Stimulated activated naive CD8-positive, alpha-beta T cell treated with anti-CD3 and anti-CD28 coated beads, Interleukin-15, Interleukin-2, amounts not matched to agents 100 ng/mL and 50 ng/mL, for 24 hours (primary cell): Measurements from ENCODE around the gene MOK.

ENCODE experiments used
- H3K27ac Mint-ChIP-seq: one replicate; pipeline ENCODE4 v1.8.0; 2021; ENCODE audit warnings: mild to moderate bottlenecking, mixed read lengths
- H3K27me3 Mint-ChIP-seq: one replicate; pipeline ENCODE4 v1.8.0; 2021; ENCODE audit warnings: mixed read lengths
- H3K36me3 Mint-ChIP-seq: one replicate; pipeline ENCODE4 v1.8.0; 2021; ENCODE audit warnings: low read depth, mixed read lengths
- H3K4me1 Mint-ChIP-seq: one replicate; pipeline ENCODE4 v1.8.0; 2021; ENCODE audit warnings: low read depth, mixed read lengths
- H3K4me3 Mint-ChIP-seq: one replicate; pipeline ENCODE4 v1.8.0; 2021; ENCODE audit warnings: mild to moderate bottlenecking, mixed read lengths
- H3K9me3 Mint-ChIP-seq: one replicate; pipeline ENCODE4 v1.8.0; 2021; ENCODE audit warnings: mixed read lengths

MOK gene

DNA sequence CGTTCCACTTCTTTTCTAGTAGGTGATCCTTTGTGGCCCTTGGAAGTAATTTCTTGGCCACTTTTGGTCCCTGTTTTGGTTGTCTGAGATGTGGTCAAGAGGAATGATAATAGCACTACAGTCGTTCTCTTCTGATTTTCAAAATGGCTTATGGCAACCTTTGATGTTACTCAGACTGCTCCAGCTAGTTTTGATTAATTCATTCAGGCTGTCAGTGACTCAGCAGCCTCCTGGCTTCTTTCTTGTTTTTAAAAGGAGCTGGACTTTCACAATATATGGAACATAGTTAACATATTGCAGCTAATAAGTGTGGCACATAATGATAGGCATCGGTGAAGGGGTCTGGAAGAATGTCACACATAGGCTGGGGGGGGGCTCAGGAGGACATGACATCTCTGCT, 117.9 kb downstream of the MOK start:
- H3K4me1 Mint-ChIP-seq, result peaks cover 69% of the 10 kb centered on the region
- H3K27ac Mint-ChIP-seq, result peak overlapping the region; percentile 21
- no peaks in the 10 kb centered on the region for H3K27me3 Mint-ChIP-seq
- H3K9me3 Mint-ChIP-seq, result no peaks in the 10 kb centered on the region
- no peaks in the 10 kb centered on the region for H3K36me3 Mint-ChIP-seq
- no peak overlapping the region for H3K4me3 Mint-ChIP-seq

DNA sequence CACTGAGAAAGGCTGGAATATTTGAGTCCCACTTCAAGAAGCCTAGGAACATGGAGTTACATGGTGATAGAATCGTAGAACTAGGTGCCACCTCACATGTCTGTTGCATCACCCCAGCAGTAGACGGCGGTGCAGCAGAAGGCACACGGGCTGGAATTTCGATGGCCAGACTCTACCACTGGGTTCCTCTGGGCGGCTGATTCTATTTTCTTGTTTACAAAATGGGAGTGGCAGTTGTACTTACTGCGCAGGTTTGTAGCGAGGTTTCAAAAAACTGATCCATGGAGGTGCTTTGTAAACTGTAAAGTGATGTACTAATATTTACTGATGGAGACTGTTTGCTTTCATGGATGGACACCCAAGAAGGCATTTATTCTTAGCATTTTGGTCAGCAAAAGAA, 119.6 kb downstream of the MOK start:
- peaks cover 75% of the 10 kb centered on the region for H3K4me1 Mint-ChIP-seq
- no peaks in the 10 kb centered on the region for H3K9me3 Mint-ChIP-seq
- H3K27me3 Mint-ChIP-seq, result no peaks in the 10 kb centered on the region
- no peak overlapping the region for H3K4me3 Mint-ChIP-seq
- peak overlapping the region; percentile 45 for H3K27ac Mint-ChIP-seq
- no peaks in the 10 kb centered on the region for H3K36me3 Mint-ChIP-seq

DNA sequence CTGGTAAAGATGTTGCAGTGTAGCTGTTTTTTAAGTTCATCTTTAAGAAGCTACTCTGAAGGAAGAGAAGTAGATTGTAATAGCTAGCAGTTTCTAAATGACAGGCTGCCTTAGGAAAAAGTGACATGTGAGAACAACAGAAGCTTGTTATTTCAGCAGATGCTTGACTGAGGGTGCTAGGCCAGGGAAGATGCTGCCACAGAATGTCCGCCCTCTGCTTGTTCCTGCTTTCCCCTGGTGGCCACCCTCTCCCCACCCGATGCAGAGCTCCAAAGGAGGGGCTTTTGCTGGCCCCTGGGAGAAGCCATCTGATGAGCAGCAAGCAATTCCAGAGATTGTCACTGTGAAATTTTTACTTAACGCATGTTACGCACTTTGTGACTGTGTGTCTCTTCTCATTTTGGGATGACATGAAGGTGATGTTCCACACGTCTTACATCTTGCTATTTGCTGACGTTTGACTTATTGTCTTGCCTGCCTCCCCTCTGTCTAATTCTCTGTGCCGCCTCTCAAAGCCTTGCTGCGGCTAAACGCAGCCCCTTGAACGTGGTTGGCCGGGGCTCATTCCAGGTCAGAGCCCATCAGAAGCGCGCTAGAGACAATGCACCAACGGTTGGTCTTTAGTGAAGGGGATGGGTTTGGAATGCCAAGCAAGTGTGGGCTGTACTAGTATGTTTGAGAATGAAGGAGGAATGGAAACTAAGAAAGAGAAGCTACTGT, 120.5 kb downstream of the MOK start:
- no peaks in the 10 kb centered on the region for H3K9me3 Mint-ChIP-seq
- peaks cover 78% of the 10 kb centered on the region for H3K4me1 Mint-ChIP-seq
- H3K27me3 Mint-ChIP-seq, result no peaks in the 10 kb centered on the region
- peak overlapping the region; percentile 91 for H3K27ac Mint-ChIP-seq
- H3K36me3 Mint-ChIP-seq, result no peaks in the 10 kb centered on the region
- peak overlapping the region; percentile 41 for H3K4me3 Mint-ChIP-seq

DNA sequence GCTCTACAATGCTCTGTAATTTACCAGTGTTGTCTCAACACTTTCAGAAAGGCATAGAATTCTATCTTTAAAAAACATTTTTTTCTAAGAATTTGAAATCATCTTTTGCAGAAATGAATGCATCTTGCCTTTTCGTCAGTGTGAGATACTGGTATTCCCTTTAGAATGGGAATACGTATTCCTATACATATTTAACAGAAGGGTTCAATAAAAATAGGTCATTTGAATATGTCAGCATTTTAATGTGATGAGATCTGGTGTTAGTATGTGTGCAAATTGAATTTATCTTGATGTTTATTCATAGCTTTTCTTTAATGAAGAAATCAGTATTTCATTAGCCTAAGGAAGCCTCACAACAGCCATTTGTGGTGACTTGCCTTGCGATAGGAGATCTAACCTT, 121.1 kb downstream of the MOK start:
- Mint-ChIP-seq H3K27ac (peak overlapping the region; percentile 91), H3K4me1 (peaks cover 78% of the 10 kb centered on the region), H3K9me3 (no peaks in the 10 kb centered on the region), H3K4me3 (peak overlapping the region; percentile 41), H3K36me3 (no peaks in the 10 kb centered on the region), H3K27me3 (no peaks in the 10 kb centered on the region)

DNA sequence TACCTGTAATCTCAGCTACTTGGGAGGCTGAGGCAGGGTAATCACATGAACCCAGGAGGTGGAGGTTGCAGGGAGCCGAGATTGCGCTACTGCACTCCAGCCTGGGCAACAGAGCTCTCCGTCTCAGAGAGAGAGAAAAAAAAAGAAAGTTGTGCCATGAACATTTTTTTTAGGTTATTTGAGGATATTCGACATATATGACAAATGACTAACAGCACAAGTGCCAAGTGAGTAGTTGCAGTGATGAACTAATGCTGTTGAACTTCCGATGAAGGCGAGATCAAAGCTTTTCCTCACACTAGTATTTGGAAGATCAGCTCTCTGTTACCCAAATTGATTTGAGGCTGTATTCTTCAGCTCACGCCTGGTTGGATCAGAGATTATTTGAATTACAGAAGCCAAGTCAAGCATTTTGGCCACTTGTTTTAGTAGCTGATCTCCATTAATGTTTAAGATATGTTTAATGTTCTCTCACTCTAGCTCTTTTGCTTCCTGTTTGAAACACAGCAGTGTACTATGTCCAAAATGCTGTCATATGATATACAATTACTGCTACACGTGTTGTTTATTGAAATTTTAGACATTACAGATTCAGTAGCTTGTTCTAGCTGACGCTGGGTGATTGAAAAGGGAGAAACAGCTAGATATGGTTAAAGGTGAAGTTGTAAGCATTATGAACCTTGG, 121.9 kb downstream of the MOK start:
- peaks cover 82% of the 10 kb centered on the region for H3K4me1 Mint-ChIP-seq
- H3K27me3 Mint-ChIP-seq, result no peaks in the 10 kb centered on the region
- no peaks in the 10 kb centered on the region for H3K9me3 Mint-ChIP-seq
- H3K36me3 Mint-ChIP-seq, result no peaks in the 10 kb centered on the region
- peak overlapping the region; percentile 41 for H3K4me3 Mint-ChIP-seq
- H3K27ac Mint-ChIP-seq, result peak overlapping the region; percentile 91

DNA sequence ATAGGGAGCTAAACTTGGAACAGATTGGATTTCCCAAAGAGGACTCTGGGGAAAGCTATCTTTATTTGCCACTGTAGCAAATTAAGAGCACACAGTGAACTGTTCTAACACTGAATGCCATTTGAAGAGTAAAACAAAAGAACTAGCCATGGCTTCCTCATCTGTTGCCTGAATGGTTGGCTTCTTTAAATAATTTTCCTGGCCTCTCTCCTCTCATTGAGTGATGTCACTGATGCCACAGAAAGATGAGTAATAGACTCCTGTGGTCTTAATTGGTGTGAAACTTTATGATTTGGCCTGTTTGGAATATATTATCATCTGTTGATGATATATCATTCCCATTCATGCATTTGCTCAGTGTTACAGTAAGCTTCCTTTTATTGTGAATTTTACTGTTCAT, 122.8 kb downstream of the MOK start:
- H3K9me3 Mint-ChIP-seq, result no peaks in the 10 kb centered on the region
- peak overlapping the region; percentile 64 for H3K27ac Mint-ChIP-seq
- no peaks in the 10 kb centered on the region for H3K27me3 Mint-ChIP-seq
- H3K4me3 Mint-ChIP-seq, result no peak overlapping the region
- no peaks in the 10 kb centered on the region for H3K36me3 Mint-ChIP-seq
- H3K4me1 Mint-ChIP-seq, result peaks cover 85% of the 10 kb centered on the region

DNA sequence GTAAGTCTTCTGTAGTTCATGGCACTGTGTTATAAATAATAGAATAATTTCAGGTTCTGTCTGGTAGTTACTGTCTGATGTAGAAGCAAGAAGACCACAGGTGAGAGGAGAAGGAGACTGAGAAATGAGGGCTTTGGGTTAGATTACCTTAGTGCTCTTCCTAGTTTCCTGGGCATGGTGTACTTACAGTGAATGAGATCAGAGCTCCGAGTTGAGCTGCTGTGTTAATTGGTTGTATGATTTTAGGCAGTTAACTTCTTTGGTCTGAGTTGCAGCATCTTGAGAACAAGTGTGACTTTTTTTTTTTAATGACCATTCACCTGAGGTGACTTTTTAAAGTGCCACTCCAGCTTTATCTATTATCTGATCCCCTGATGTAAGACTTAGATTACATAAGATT, 123.8 kb downstream of the MOK start:
- H3K27me3 Mint-ChIP-seq, result no peaks in the 10 kb centered on the region
- H3K4me3 Mint-ChIP-seq, result no peak overlapping the region
- H3K36me3 Mint-ChIP-seq, result peaks cover 4% of the 10 kb centered on the region
- no peaks in the 10 kb centered on the region for H3K9me3 Mint-ChIP-seq
- peaks cover 85% of the 10 kb centered on the region for H3K4me1 Mint-ChIP-seq
- H3K27ac Mint-ChIP-seq, result peak overlapping the region; percentile 13

DNA sequence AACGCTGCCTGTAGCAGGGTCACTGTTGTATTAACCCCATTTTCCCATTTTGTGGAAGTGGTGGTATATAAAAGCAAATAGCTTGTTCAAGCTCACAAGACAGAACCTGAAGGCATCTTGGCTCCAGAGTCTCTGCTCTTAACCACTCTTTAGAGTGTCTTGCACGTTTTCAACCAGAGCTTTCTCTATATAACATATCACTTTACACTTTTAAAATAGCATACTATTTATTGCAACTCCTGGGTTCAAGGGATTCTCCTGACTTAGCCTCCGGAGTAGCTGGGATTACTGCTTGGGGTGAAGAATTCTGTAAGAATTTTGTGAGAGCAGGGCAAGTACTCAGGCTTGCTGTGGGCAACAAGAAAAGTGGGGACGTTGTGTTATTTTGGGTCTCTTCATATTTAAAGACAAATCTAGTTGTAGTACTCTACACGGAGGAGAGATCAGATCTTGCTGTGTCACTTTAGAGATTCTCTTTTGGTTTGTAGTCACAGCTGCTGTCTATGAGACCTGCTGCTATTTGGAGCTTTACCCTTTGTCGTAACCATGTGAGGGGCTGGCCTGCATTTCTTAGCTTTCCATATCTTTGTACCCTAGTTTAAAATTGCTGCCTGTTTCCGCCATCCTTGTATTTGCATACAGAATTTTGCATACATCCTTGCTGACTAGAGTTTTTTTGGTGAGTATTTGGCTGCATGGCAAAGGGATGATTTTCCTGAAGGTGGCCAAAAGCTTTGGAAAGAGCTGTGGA, 124.5 kb downstream of the MOK start:
- no peaks in the 10 kb centered on the region for H3K27me3 Mint-ChIP-seq
- H3K9me3 Mint-ChIP-seq, result no peaks in the 10 kb centered on the region
- peaks cover 5% of the 10 kb centered on the region for H3K36me3 Mint-ChIP-seq
- peak overlapping the region; percentile 76 for H3K27ac Mint-ChIP-seq
- H3K4me3 Mint-ChIP-seq, result no peak overlapping the region
- H3K4me1 Mint-ChIP-seq, result peaks cover 84% of the 10 kb centered on the region
